Spleen (tissue), 7 donors: ENCODE measurements around the gene PFKP.

Source experiments
- POLR2A ChIP-seq, 3 donors: fragments of 450-650 bp; IDR thresholded peaks; one replicate each; pipeline ENCODE4 v1.5.1; 2017; ENCODE audit warnings: antibody characterized with exemption in 3 of 3, mild to moderate bottlenecking in 1 of 3
- TF ChIP-seq, protein P1 (sequence below), 11 experiments: fragments of 200-600 bp in 7 of 11; fragments of 450-650 bp in 4 of 11; sonication (generic) in 4 of 11; IDR thresholded peaks in 8 of 11; conservative IDR thresholded peaks in 3 of 11; 1 replicate in 7 of 11; 2 replicates in 4 of 11; pipeline versions ENCODE4 v1.4.0 to v1.8.0; 2016 to 2021; ENCODE audit warnings: antibody characterized with exemption in 11 of 11, inconsistent platforms in 4 of 11, mild to moderate bottlenecking in 1 of 11
- donor health status: DM: no; HTN: no; CAD: no; lungs with moderate emphysema.
- donor health status: DM: no; HTN: no; CAD: no.
- donor health status: DM: no; HTN: no; CAD: no.

DNA sequence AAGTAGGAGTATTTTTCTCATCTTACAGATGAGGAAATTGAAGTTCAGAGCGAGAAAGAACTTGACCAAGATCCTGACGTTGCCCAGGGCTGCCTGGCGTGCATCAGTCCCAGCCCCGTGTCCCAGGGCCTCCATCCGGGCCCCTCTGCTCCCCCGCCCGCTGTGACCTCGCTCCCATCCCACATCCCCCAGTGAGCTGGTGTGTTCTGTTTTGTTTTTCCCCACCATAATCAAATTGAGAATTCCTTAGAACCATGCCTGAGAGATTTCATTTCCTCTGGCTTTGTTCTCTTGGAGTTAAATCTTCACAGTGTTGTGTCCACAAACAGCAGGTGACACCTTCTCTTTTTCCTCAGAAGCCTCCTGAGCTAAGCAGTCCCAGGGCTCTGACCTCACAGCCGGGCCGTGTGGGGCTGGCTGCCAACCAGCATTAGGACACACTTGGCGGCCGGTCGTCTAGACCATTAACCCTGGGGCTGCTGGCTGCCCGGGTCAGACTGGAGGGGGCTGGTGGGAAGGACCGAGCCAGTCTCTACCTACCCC, 44.3 kb downstream of the PFKP start:
- TF ChIP-seq POLR2A (IDR thresholded peaks at IDR 0.05), result no peak
- TF ChIP-seq, protein P1, sequence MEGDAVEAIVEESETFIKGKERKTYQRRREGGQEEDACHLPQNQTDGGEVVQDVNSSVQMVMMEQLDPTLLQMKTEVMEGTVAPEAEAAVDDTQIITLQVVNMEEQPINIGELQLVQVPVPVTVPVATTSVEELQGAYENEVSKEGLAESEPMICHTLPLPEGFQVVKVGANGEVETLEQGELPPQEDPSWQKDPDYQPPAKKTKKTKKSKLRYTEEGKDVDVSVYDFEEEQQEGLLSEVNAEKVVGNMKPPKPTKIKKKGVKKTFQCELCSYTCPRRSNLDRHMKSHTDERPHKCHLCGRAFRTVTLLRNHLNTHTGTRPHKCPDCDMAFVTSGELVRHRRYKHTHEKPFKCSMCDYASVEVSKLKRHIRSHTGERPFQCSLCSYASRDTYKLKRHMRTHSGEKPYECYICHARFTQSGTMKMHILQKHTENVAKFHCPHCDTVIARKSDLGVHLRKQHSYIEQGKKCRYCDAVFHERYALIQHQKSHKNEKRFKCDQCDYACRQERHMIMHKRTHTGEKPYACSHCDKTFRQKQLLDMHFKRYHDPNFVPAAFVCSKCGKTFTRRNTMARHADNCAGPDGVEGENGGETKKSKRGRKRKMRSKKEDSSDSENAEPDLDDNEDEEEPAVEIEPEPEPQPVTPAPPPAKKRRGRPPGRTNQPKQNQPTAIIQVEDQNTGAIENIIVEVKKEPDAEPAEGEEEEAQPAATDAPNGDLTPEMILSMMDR (IDR thresholded peaks at IDR 0.05 in 8 of 11, conservative IDR thresholded peaks at IDR 0.05 in 3 of 11), result no peak
